Cardiac muscle cell (in vitro differentiated cells and primary cell): ENCODE results near the gene TLR1. TPM values are rescaled to one million over a fixed set of nuclear protein-coding genes. Genes with fewer than 3 reads are reported as not detected.

Source experiments
- DNase-seq, 2 donors: peaks; one replicate each; pipeline versions ENCODE4 v3.0.0 to v3.0.0-alpha.2; 2010 to 2017; ENCODE audit warnings: low read depth in 1 of 2, low spot score in 1 of 2
- H3K27ac ChIP-seq: fragments of 200-600 bp; sonication (generic); 2 replicates; pipeline ENCODE4 v1.5.1; 2016
- H3K27me3 ChIP-seq: fragments of 200-600 bp; sonication (generic); 2 replicates; pipeline ENCODE4 v1.6.0; 2016; ENCODE audit warnings: control low read depth
- H3K36me3 ChIP-seq: fragments of 200-600 bp; sonication (generic); 2 replicates; pipeline ENCODE4 v1.5.1; 2016; ENCODE audit warnings: control low read depth
- H3K4me1 ChIP-seq: fragments of 200-600 bp; sonication (generic); 2 replicates; pipeline ENCODE4 v1.8.1; 2017; ENCODE audit warnings: low read depth, mild to moderate bottlenecking, mixed run types
- H3K4me3 ChIP-seq: fragments of 200-600 bp; sonication (generic); 2 replicates; pipeline ENCODE4 v1.5.1; 2016; ENCODE audit warnings: mild to moderate bottlenecking
- H3K9me3 ChIP-seq: fragments of 200-600 bp; sonication (generic); 2 replicates; pipeline ENCODE4 v1.5.1; 2017; ENCODE audit warnings: low read depth, mild to moderate bottlenecking, control low read depth
- polyA plus RNA-seq: library from polyadenylated mRNA; unstranded; fragments of >200 nt; fragmentation: Nextera tagmentation; extraction: Ambion mirVana; gene quantifications from 2 replicates; pipeline ENCODE4 v1.2.1, GENCODE V29; 2016
- total RNA-seq: library from RNA; depleted of rRNA; stranded (reverse); fragments of >200 nt; gene quantifications from 2 replicates; pipeline ENCODE4 v1.2.3, GENCODE V29; 2016
- TF ChIP-seq, protein P1 (sequence below): IDR thresholded peaks from 2 replicates; pipeline ENCODE4 v1.5.1; 2012; ENCODE audit warnings: low read depth, mild to moderate bottlenecking, low read length

TLR1 gene
- total and polyA plus RNA-seq, 2 experiments from 2014 or later = 0.30 TPM; not detected in 1

DNA sequence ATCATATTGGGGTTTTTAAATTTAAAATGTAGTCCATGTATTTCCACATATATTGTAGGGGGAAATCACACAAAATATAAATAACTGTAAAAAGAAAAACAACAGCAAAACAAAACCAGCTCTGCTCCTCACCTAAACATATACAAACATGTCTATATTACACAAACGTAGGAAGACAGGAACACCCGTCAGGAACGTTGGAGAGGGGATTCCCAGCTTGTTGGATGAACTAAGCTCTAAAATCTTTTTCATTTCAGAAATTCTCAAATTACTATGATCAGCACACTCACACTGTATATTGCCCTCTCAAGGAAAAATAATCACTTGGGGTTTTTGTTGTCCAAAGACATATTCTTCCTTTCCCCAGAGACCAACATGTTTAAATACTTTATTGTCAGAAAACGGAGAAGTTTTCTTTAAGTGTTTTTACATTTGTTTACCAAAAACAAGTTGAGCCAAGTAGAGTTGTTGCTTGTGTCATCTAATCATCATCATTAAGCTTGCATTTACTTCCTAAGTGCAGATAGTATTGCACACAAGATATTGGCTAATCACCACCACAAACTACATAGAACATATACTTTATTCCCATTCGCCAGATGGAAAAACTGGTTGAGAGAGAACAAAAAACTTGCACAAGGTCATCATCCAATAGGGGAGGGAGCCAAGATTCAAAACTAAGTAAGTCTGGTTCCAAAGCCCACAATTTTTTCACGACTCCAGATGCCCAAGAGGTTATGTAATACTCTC, 19.4 kb downstream of the TLR1 start:
- Histone ChIP-seq H3K9me3 (no peaks in the 10 kb centered on the region), H3K27ac (no peak overlapping the region), H3K4me3 (no peak overlapping the region), H3K36me3 (no peaks in the 10 kb centered on the region), H3K27me3 (no peaks in the 10 kb centered on the region), H3K4me1 (no peaks in the 10 kb centered on the region)
- TF ChIP-seq, protein P1, sequence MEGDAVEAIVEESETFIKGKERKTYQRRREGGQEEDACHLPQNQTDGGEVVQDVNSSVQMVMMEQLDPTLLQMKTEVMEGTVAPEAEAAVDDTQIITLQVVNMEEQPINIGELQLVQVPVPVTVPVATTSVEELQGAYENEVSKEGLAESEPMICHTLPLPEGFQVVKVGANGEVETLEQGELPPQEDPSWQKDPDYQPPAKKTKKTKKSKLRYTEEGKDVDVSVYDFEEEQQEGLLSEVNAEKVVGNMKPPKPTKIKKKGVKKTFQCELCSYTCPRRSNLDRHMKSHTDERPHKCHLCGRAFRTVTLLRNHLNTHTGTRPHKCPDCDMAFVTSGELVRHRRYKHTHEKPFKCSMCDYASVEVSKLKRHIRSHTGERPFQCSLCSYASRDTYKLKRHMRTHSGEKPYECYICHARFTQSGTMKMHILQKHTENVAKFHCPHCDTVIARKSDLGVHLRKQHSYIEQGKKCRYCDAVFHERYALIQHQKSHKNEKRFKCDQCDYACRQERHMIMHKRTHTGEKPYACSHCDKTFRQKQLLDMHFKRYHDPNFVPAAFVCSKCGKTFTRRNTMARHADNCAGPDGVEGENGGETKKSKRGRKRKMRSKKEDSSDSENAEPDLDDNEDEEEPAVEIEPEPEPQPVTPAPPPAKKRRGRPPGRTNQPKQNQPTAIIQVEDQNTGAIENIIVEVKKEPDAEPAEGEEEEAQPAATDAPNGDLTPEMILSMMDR = no peak
- DNase-seq = no peak

DNA sequence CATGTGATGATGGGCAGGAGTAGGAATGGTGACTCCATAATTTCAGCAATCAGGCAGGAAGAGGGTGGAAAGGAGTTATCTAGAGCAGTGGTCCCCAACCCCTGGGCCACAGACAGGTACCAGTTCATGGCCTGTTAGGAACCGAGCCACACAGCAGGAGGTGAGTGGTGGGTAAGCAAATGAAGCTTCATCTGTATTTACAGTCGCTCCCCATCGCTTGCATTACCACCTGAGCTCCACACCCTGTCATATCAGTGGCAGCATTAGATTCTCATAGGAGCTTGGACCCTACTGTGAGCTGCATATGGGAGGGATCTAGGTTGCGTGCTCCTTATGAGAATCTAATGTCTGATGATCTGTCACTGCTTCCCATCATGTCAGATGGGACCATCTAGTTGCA, 20.4 kb downstream of the TLR1 start:
- Histone ChIP-seq H3K36me3 (no peaks in the 10 kb centered on the region), H3K4me1 (no peaks in the 10 kb centered on the region), H3K4me3 (no peak overlapping the region), H3K27me3 (no peaks in the 10 kb centered on the region), H3K27ac (no peak overlapping the region), H3K9me3 (no peaks in the 10 kb centered on the region)
- TF ChIP-seq, protein P1 = no peak
- no peak for DNase-seq

DNA sequence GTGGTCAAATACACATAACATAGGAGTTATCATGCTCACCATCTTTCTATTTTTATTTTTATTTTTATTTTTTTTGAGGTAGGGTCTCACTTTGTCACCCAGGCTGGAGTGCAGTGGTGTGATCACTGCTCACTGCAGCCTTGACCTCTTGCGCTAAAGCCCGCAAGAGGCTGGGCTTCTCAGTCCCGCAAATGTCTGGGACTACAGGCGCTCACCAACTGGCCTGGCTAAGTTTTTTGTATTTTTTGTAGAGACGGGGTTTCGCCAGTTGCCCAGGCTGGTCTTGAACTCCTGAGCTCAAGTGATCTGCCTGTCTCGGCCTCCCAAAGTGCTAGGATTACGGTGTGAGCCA, 21.5 kb downstream of the TLR1 start:
- Histone ChIP-seq H3K9me3 (no peaks in the 10 kb centered on the region), H3K4me3 (no peak overlapping the region), H3K27me3 (no peaks in the 10 kb centered on the region), H3K4me1 (no peaks in the 10 kb centered on the region), H3K27ac (no peak overlapping the region), H3K36me3 (no peaks in the 10 kb centered on the region)
- TF ChIP-seq, protein P1 = no peak
- DNase-seq = no peak

DNA sequence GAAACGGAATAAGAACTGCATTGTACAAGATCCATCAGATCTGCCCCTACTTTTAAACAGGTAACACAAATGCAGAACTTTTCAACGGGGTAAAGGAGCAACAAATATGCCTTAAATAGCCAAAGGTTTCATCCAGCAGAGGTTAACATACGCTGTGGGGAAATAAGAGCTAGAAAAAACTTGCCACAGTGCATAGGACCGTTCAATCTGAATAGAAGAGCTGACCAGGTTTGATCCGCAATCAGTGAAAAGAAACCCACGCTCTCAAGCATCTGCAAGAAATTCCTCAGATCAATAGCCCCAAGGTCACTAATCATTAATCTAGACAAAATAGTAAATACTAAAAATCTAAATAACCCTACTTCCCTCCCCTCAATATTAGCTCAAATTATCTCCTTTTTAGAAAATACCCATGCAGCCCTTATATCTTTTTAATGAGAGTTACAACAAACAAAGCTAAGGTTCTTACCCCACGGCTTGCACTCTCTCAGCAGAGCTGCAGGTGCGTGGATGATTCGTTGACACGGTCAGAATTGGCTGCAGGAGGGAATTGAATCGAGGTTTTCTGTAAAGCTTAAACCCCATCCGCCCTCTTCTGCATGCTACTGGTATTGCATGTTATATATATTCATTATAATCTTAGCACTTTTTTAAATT, 22.0 kb downstream of the TLR1 start, which contains the start of gene TLR10:
TLR10 (minus strand) TSS at position 539 of the 657 bp plus-strand sequence. CDS start 7,400 bp downstream, outside the sequence.
- Histone ChIP-seq H3K27ac (no peak within 1 kb of the TSS), H3K4me1 (no peaks in the 10 kb centered on the region), H3K36me3 (no peaks in the 10 kb centered on the region), H3K9me3 (no peaks in the 10 kb centered on the region), H3K4me3 (no peak within 1 kb of the TSS), H3K27me3 (no peaks in the 10 kb centered on the region)
- peak; percentile 64 to 67 for DNase-seq
- TF ChIP-seq, protein P1 = peak; percentile 51

DNA sequence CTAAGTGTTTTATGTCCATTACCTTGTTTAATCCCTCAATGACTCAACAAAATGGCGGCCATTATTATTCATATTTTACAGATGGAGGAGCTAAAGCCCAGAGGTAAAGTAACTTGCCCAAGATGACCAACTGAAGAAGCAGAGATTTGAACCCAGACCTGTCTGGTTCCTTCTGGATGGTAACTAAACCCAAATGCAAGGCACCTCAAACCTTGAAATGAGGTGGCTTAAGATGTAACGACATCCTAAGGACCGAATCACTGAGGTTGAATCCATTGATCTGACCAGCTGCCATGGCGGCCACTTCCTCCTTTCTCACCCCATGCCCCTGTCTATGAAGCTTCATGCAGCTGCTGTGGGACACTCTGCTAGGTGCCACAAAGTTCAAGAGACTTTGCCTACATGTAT, 22.7 kb downstream of the TLR1 start:
- H3K9me3 ChIP-seq = no peaks in the 10 kb centered on the region
- no peak for DNase-seq
- no peak overlapping the region for H3K27ac ChIP-seq
- no peaks in the 10 kb centered on the region for H3K36me3 ChIP-seq
- TF ChIP-seq, protein P1 = no peak
- no peak overlapping the region for H3K4me3 ChIP-seq
- H3K4me1 ChIP-seq = no peaks in the 10 kb centered on the region
- no peaks in the 10 kb centered on the region for H3K27me3 ChIP-seq
